HCT116 (cell line): ENCODE results near the gene ACOT2. TPM values are rescaled to one million over a fixed set of nuclear protein-coding genes. Genes with fewer than 3 reads are reported as not detected.
A peak's percentile ranks its signal among the peaks of the same experiment; 100 is the strongest.
"Not testable (repeated sequence)": the region's sequence is repeated elsewhere in the genome, so short reads cannot be mapped to it uniquely, and the experiment has no call there.

Source experiments
- ATAC-seq: fragments of 200-7000 bp; cut with Tn5 transposase; 2 replicates; pipeline ENCODE4 v1.9.1; 2020; ENCODE audit warnings: mild to moderate bottlenecking, moderate library complexity
- BruUV-seq: library from RNA; stranded (reverse); fragments of 400-500 nt; replicated peaks from 2 replicates; lab custom pipeline; 2021; lab: Mats Ljungman, UMichigan
- CTCF ChIA-PET: fragments of 300-600 bp; sonication (Branson Sonifier 250); formaldehyde crosslinking; loops from one replicate; lab custom pipeline; 2021; ENCODE audit warnings: antibody characterized with exemption; lab: Charles Lee
- POLR2A ChIA-PET: fragments of 300-600, 350-600 bp; sonication (Branson Sonifier 250); formaldehyde crosslinking; loops from one replicate; lab custom pipeline; 2021; ENCODE audit warnings: antibody characterized with exemption; lab: Charles Lee
- RAD21 ChIA-PET, 2 experiments: fragments of 300-600 bp; sonication (Branson Sonifier 250); formaldehyde crosslinking; loops; one replicate each; lab custom pipeline; 2023; ENCODE audit warnings: low total read pairs in 2 of 2; ENCODE audit not compliant: uncharacterized antibody in 2 of 2, unreplicated experiment in 2 of 2, low non-redundant PET in 1 of 2; lab: Charles Lee
- DNase-seq: peaks from one replicate; pipeline ENCODE4 v3.0.0-alpha.2; 2010; ENCODE audit warnings: low read depth, low spot score
- H2AFZ ChIP-seq: fragments of 200-600 bp; shearing (Covaris generic), sonication (generic); 2 replicates; pipeline ENCODE4 v1.6.1; 2017; ENCODE audit warnings: low read depth, mixed run types, mixed read lengths, antibody characterized with exemption, low read length; ENCODE audit not compliant: poor library complexity, severe bottlenecking
- H3K27ac ChIP-seq: 2 replicates; pipeline ENCODE4 v1.5.1; 2012; ENCODE audit warnings: low read depth, low read length
- H3K27me3 ChIP-seq: fragments of 200-600 bp; sonication (generic); 2 replicates; pipeline ENCODE4 v1.6.1; 2016; ENCODE audit warnings: mixed run types, low read length, mixed read lengths; ENCODE audit not compliant: insufficient read depth
- H3K36me3 ChIP-seq, 2 experiments: fragments of 200-500 bp in 1 of 2; fragments of 200-600 bp in 1 of 2; sonication (Bioruptor generic) in 1 of 2; sonication (generic) in 1 of 2; 2 replicates each; pipeline versions ENCODE4 v1.5.1 to v1.6.1; 2014 to 2016; ENCODE audit warnings: low read length in 2 of 2, inconsistent platforms in 1 of 2, mixed read lengths in 1 of 2, mixed run types in 1 of 2; ENCODE audit not compliant: insufficient read depth in 2 of 2, control insufficient read depth in 1 of 2
- H3K4me1 ChIP-seq, 2 experiments: fragments of 200-600 bp in 1 of 2; sonication (generic) in 1 of 2; 2 replicates each; pipeline versions ENCODE4 v1.5.1 to v1.6.1; 2012 to 2017; ENCODE audit warnings: low read length in 2 of 2, inconsistent platforms in 1 of 2, mild to moderate bottlenecking in 1 of 2, mixed read lengths in 1 of 2, mixed run types in 1 of 2, moderate library complexity in 1 of 2; ENCODE audit not compliant: insufficient read depth in 2 of 2, control insufficient read depth in 1 of 2
- H3K4me2 ChIP-seq: fragments of 200-600 bp; sonication (generic); 2 replicates; pipeline ENCODE4 v1.6.1; 2017; ENCODE audit warnings: mixed run types, low read length, mixed read lengths
- H3K4me3 ChIP-seq, 2 experiments: fragments of 200-600 bp in 1 of 2; sonication (generic) in 1 of 2; replicated peaks in 1 of 2; 2 replicates each; pipeline ENCODE4 v1.5.1; 2011 to 2016; ENCODE audit warnings: low read length in 2 of 2, control low read depth in 1 of 2, low read depth in 1 of 2, mild to moderate bottlenecking in 1 of 2, mixed read lengths in 1 of 2, mixed run types in 1 of 2
- H3K79me2 ChIP-seq: fragments of 200-600 bp; sonication (generic); 2 replicates; pipeline ENCODE4 v1.6.1; 2017; ENCODE audit warnings: mild to moderate bottlenecking, mixed run types, low read length, moderate library complexity, mixed read lengths; ENCODE audit not compliant: insufficient read depth
- H3K9ac ChIP-seq: fragments of 200-600 bp; sonication (generic); 2 replicates; pipeline ENCODE4 v1.6.1; 2016; ENCODE audit warnings: low read length, mixed read lengths
- H3K9me2 ChIP-seq: fragments of 200-600 bp; sonication (generic), shearing (Covaris generic); 2 replicates; pipeline ENCODE4 v1.6.1; 2017; ENCODE audit warnings: mixed run types, mild to moderate bottlenecking, moderate library complexity; ENCODE audit not compliant: insufficient read depth
- H3K9me3 ChIP-seq, 2 experiments: fragments of 200-500 bp in 1 of 2; fragments of 200-600 bp in 1 of 2; sonication (Bioruptor generic) in 1 of 2; sonication (generic) in 1 of 2; 2 replicates each; pipeline ENCODE4 v1.6.1; 2014 to 2017; ENCODE audit warnings: low read length in 2 of 2, mixed read lengths in 2 of 2, inconsistent platforms in 1 of 2, low read depth in 1 of 2, mild to moderate bottlenecking in 1 of 2, mixed run types in 1 of 2, moderate library complexity in 1 of 2; ENCODE audit not compliant: control insufficient read depth in 1 of 2, insufficient read depth in 1 of 2
- H4K20me1 ChIP-seq: fragments of 200-600 bp; sonication (generic), shearing (Covaris generic); 2 replicates; pipeline ENCODE4 v1.6.1; 2017; ENCODE audit warnings: mixed run types, mild to moderate bottlenecking, moderate library complexity; ENCODE audit not compliant: insufficient read depth
- CTCF ChIP-seq, 3 experiments: fragments of 200-600 bp in 1 of 3; sonication (generic) in 1 of 3; IDR thresholded peaks in 2 of 3; conservative IDR thresholded peaks in 1 of 3; 2 replicates each; pipeline ENCODE4 v1.5.1; 2012 to 2017; ENCODE audit warnings: low read depth in 2 of 3, low read length in 2 of 3, antibody characterized with exemption in 1 of 3, borderline replicate concordance in 1 of 3, control low read depth in 1 of 3, mild to moderate bottlenecking in 1 of 3, mixed read lengths in 1 of 3, mixed run types in 1 of 3, moderate library complexity in 1 of 3; ENCODE audit not compliant: insufficient read depth in 1 of 3
- RAD21 ChIP-seq: IDR thresholded peaks from 2 replicates; pipeline ENCODE4 v1.6.1; 2012; ENCODE audit warnings: low read depth, mild to moderate bottlenecking
- intact Hi-C: fragments of 100-400 bp; cut with micrococcal nuclease; formaldehyde crosslinking; loops from 2 replicates; pipeline ENCODE4 v1.10.0; 2022
- total RNA-seq: library from RNA; stranded (reverse); gene quantifications from one replicate; pipeline ENCODE4 v1.2.1, GENCODE V29; 2021; ENCODE audit not compliant: unreplicated experiment

The ACOT2 gene
- total RNA-seq, 1 experiment from 2014 or later = 0.44 TPM

- ChIA-PET RAD21 (interaction anchor here in 1 of 2 experiments (0.7 kb wide), 1 partner anchor 48 kb away, joined by 4 read pairs; no protein-coding TSS in a partner anchor), CTCF (interaction anchor here (0.6 to 1.3 kb wide), 5 partner anchors 8 to 1683 kb away, joined by 3 to 4 read pairs (median 3); partner anchors contain the start of gene RIOX1)
- H3K9me3 ChIP-seq, BruUV-seq, H2AFZ ChIP-seq, H3K9ac ChIP-seq, POLR2A ChIA-PET, H3K36me3 ChIP-seq, intact Hi-C loops, H3K4me2 ChIP-seq, H3K79me2 ChIP-seq, H3K4me3 ChIP-seq, H4K20me1 ChIP-seq, H3K27me3 ChIP-seq, H3K4me1 ChIP-seq, H3K27ac ChIP-seq, H3K9me2 ChIP-seq: not testable (repeated sequence)
- ATAC-seq (peak; percentile 99), DNase-seq (peak; percentile 19)
- peak; percentile 49 for TF ChIP-seq RAD21
- TF ChIP-seq CTCF (IDR thresholded peaks at IDR 0.05 in 2 of 3, conservative IDR thresholded peaks at IDR 0.05 in 1 of 3; ENCODE audit: borderline replicate concordance in 1 of 3, insufficient read depth in 1 of 3, low read depth in 2 of 3, low read length in 2 of 3) = peak; percentile 61 to 83 (median 76)
Measured at GRCh38 chr14:73570913-73571312, 1.9 kb downstream of the ACOT2 start.

GRCh38 chr14:73573034-73573433, 4.0 kb downstream of the ACOT2 start:
- BruUV-seq, ATAC-seq, intact Hi-C loops, H3K9ac ChIP-seq, H3K4me1 ChIP-seq, H4K20me1 ChIP-seq, DNase-seq, H3K79me2 ChIP-seq, H3K27me3 ChIP-seq, H2AFZ ChIP-seq, POLR2A ChIA-PET, H3K27ac ChIP-seq, CTCF ChIA-PET, H3K4me3 ChIP-seq, H3K9me3 ChIP-seq, H3K9me2 ChIP-seq, H3K4me2 ChIP-seq, RAD21 ChIA-PET, H3K36me3 ChIP-seq: not testable (repeated sequence)

GRCh38 chr14:73573740-73574139, 4.7 kb downstream of the ACOT2 start:
- H3K9me2 ChIP-seq, H3K79me2 ChIP-seq, CTCF ChIA-PET, H3K27ac ChIP-seq, H3K4me2 ChIP-seq, H3K36me3 ChIP-seq, ATAC-seq, H3K27me3 ChIP-seq, H4K20me1 ChIP-seq, BruUV-seq, H3K4me3 ChIP-seq, intact Hi-C loops, H2AFZ ChIP-seq, H3K9me3 ChIP-seq, H3K4me1 ChIP-seq, POLR2A ChIA-PET, RAD21 ChIA-PET, H3K9ac ChIP-seq, DNase-seq: not testable (repeated sequence)

GRCh38 chr14:73574251-73574650, 5.2 kb downstream of the ACOT2 start:
- BruUV-seq, intact Hi-C loops: not testable (repeated sequence)

More at GRCh38 chr14:73574251-73574650, 5.2 kb downstream of the ACOT2 start:
- ATAC-seq, H2AFZ ChIP-seq, DNase-seq, H3K4me3 ChIP-seq, H3K27ac ChIP-seq, H3K4me2 ChIP-seq, H3K36me3 ChIP-seq, CTCF ChIA-PET, POLR2A ChIA-PET, RAD21 ChIA-PET, H3K9me2 ChIP-seq, H3K9ac ChIP-seq, H3K9me3 ChIP-seq, H3K4me1 ChIP-seq, H3K27me3 ChIP-seq, H4K20me1 ChIP-seq, H3K79me2 ChIP-seq: not testable (repeated sequence)
